Measurements from ENCODE around the gene SLC27A4.

The SLC27A4 gene

DNA sequence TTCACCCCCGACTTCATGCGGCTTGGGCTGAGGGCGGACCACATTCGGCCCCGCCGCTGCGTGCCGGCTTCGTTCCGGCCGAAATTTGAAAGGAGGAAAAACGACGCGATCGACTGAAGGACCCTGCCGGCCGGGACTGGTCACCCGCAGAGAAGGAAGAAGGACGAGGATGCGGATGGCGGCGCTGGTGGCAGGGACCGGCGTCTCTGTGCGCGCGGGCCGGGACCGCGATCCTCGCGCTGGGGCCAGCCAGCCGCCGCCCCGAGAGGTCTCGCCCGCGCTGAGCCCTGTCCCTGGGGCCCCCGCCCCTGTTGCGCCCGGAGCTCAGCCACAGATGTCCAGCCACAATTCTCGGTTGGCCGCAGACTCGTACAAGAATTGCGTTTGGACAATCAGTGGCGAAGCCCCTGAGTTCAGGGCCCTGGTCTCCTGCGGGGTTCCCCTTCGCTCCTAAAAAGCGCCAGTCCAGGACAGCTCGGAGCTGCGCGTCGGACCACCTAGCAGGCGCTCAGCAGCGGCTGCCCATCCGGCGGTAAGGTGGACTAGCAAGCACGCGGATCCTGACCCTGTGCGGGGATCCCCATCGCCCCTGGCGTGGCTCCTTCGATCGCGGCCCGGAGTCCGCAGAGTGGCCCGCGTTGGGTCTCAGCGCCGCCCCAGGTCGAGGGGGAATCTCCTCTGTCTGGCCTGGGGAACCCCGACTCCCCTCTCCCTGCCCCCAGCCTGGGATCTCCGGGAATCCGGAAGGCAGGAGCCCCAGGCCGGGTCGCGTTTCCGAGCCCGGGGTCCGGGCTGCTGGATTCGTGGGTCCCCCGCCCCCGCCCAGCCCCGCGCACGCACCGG is 52.2 kb downstream of the SLC27A4 start:
- DNase-seq, result no peak

DNA sequence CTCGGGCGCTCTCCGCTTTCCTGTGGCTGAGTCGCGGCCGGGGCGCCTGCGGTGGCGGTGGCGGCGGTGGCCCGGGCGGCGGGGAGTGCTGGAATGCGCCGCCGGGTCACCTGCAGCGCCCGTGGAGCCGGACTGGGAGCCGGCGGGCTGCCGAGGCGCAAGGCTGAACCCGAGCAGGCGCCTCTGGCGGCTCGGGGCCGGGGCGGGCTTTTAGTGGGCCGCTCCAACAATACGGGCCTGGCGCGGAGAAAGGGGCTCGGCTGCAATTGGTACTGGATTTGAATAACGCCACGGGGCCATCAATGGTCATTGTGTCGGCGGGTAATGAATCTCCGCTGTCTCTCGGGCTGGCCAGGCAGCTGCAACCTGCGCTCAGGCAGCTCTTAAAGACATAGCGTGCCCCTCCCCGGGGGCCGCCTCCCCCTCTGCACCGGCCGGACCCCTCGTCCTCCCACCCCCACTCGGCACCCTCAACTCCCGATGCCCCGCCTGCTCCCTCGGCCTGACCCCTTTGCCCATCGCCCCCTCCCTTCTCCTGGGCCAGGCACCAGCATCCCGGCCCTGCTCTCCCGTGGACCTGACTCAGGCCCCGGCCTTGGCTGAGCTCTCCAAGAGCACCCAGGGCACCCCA is 52.9 kb downstream of the SLC27A4 start:
- no peak for DNase-seq

DNA sequence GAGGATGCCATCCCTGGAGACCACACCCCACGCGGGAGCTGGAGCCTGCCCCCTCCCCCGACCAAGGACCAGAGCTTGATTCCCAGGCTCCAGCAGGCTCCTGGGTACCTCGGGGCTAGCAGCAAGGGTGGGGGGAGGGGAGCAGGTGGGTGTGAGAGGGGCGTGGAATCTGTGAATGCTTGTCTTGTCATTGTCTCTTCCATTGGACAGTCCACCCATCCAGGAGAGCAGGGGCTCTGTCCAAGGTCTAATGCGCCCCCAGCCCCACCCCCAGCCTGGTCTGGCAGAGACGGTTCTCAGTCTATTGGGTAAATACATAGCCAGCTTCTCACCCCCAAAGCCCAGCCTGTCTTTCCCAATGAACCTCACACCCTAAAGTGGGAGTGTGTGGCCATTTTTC is 53.6 kb downstream of the SLC27A4 start:
- no peak for DNase-seq

- no peak for DNase-seq
Observed at GRCh38 chr9:128394379-128395168, 54.2 kb downstream of the SLC27A4 start.

GRCh38 chr9:128396970-128397613 is 56.8 kb downstream of the SLC27A4 start:
- no peak for DNase-seq

DNA sequence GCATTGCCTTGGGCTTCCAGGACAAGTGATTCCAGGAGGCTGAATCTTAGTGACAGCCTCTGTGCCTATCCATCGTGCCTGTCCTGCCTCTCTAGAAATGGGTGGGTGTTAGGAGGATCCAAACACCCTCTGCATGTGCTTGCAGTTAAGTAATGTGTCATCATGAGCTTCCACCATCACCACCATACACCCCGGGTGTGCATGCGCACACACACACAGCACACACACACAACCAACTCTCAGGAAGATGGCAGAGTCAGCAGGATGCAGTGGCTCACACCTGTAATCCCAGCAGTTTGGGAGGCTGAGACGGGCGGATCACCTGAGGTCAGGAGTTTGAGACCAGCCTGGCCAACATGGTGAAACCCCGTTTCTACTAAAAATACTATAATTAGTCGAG is 57.5 kb downstream of the SLC27A4 start:
- no peak for DNase-seq

GRCh38 chr9:128399861-128400260 is 59.5 kb downstream of the SLC27A4 start:
- no peak for DNase-seq

GRCh38 chr9:128404560-128404959 is 64.2 kb downstream of the SLC27A4 start:
- no peak for DNase-seq

DNA sequence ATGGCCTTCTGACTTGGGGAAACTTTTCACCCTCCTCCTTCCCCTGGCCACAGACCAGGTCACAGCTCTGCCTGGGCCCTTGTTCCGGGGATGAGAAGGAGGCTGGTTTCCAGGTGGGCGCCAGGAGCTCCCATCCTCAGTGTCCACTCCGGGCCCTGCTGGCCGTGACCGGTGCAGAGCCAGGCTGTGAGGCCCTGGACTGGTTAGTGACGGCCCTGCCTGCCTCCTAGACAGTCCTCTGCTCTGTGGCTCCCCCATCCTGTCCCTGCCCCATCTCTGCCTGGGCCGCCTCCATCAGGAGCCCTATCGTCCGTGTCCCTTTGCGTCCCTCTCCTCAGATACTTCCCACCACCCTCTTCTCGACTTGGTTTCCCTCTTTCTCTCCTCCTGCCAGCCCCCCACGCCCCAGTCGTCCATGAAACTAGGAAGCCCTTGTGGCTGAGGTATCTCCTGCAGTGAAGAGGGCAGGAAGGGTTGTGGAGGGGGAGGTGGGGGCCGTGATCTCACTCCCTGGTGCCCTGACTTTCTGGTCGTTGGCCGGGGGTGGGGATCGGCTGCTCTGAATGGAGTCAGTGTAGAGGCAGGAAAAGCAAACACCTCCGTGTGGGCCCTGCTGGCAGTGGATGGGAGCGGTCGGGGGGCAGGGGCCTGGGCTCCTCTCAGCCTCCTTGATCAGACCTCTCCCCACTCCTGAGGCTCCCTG is 64.9 kb downstream of the SLC27A4 start:
- no peak for DNase-seq

DNA sequence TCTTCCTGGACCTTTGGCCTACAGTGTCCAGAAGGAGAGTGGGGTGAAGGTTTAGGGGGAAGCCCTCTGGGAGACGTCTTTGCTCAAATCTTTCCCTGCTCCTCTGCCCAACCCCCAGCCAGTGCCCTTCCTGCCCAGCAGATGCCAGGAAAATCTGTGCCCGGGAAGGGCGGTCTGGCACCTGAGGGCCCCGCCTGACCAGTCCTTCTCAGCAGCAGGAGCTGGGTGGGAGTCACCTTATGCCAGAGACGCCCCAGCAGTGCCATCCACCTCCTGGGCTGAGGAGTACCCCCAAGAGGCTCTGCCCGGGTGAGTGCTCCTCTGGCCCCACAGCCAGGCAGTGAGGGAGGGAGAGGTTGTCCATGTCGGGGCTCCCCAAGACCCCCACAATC is 65.4 kb downstream of the SLC27A4 start:
- no peak for DNase-seq

DNA sequence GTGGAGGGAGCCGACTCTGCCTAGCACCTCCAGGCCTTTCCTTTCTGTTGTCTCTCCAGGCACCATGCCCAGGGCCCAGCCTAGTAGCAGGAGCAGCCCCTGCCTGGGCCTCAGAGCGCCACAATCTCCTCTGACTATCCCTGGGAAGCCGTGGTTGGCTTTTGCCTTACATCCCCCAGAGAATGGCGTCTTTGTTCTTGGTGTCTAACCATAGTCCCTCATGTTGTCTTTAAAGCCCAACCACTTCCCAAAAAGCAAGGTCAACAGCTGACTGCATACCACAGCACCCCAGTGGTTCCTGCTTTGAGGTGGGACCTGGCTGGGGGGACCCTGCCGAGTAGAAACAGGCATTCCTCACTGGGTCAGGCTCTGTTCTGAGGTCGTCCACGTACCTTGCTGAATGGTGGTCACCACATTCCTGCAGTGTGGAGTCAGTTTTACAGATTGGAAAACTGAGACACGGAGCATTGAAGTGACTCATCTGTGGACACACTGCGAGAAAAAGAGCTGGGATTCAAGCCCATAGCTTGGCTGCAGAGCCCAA is 66.6 kb downstream of the SLC27A4 start:
- no peak for DNase-seq

DNA sequence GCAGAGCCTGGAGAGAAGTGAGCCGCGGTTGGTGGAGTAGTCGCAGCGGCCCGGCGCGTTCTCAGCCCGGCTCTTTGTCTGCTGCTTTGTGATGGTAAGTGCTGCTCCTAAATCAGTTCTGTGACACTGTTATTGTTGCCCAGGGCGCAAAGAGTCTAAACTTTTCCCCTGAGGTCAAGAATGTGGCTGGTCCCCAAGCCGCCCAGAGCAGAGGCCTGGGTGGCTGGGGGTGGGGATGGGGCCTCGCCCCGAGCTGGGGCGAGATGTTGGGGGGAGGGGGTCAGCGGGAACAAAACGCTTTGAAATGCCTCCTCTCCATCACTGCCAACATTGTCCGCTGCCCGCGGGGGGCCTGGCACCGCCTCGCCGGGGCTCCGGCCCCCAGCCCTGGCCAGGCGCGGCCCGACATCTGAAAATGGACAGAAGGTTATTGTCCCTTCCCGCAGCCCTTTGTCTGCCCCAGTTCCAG is 68.7 kb downstream of the SLC27A4 start:
- no peak for DNase-seq

DNA sequence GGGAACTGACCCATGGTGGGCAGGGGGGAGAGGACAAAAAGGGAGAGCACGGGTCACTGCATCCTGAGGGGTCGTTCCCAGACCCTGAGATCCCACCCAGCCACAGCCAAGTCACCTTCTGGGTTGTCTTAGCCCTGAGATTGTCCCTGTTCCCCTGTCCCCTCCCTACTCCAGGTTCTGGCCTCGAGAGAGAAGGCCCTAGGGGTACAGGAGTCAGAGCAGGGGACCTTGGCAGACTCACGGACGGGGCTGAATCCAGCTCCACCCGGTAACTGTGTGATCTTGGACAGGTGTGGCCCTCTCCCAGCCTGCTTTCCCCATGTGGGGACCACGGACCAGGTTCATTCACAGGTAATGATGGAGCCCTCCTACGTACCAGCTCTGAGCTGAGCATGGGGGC is 69.1 kb downstream of the SLC27A4 start:
- DNase-seq, result no peak

DNA sequence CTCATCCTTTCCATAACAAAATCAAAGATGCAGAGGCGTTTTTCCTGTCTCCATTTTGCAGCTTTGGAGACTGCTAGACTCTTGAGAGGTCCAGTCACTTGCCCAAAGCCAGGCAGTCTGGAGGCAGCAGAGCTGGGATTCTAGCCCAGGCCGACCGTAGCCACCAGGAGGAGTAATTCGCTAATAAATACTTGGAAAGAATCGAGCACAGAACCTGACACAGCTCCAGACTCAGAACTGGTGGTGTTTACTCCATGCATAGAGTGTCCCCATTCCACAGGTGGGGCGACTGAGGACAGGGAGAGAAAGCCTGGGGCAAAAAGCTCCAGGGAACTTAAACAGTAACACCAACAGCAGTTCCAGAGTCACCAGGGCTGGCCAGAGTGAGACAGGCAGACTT is 69.7 kb downstream of the SLC27A4 start:
- peak; percentile 28 for DNase-seq

All from HCEC 1CT (cell line).